Ishikawa (cell line): ENCODE measurements around the gene NHEJ1.

ENCODE experiments used
- CEBPB ChIP-seq: IDR thresholded peaks from 2 replicates; pipeline ENCODE4 v1.6.1; 2012
- CREB1 ChIP-seq: IDR thresholded peaks from 2 replicates; pipeline ENCODE4 v1.6.1; 2012; ENCODE audit warnings: low read depth
- EGR1 ChIP-seq: IDR thresholded peaks from 2 replicates; pipeline ENCODE4 v1.6.1; 2012
- EP300 ChIP-seq: IDR thresholded peaks from 2 replicates; pipeline ENCODE4 v1.6.1; 2012; ENCODE audit warnings: borderline replicate concordance
- FOXM1 ChIP-seq: IDR thresholded peaks from 2 replicates; pipeline ENCODE4 v1.6.1; 2012; ENCODE audit warnings: low read depth, borderline replicate concordance
- MAX ChIP-seq: IDR thresholded peaks from 2 replicates; pipeline ENCODE4 v1.6.1; 2012
- NFIC ChIP-seq: IDR thresholded peaks from 2 replicates; pipeline ENCODE4 v1.6.1; 2012
- RAD21 ChIP-seq: IDR thresholded peaks from 2 replicates; pipeline ENCODE4 v1.6.1; 2012; ENCODE audit warnings: low read depth
- REST ChIP-seq: IDR thresholded peaks from 2 replicates; pipeline ENCODE4 v1.6.1; 2012; ENCODE audit warnings: low read depth, mild to moderate bottlenecking
- TAF1 ChIP-seq: IDR thresholded peaks from 2 replicates; pipeline ENCODE4 v1.6.1; 2012; ENCODE audit warnings: low read depth, mild to moderate bottlenecking
- TCF12 ChIP-seq: IDR thresholded peaks from 2 replicates; pipeline ENCODE4 v1.6.1; 2012; ENCODE audit warnings: low read depth
- USF1 ChIP-seq: IDR thresholded peaks from 2 replicates; pipeline ENCODE4 v1.6.1; 2012
- ZBTB7A ChIP-seq: IDR thresholded peaks from 2 replicates; pipeline ENCODE4 v1.6.1; 2012; ENCODE audit warnings: low read depth

GRCh38 chr2:219131744-219132143 lies 28.9 kb downstream of the NHEJ1 start:
- TF ChIP-seq USF1 (no peak), CEBPB (no peak), REST (no peak), RAD21 (no peak), EP300 (no peak), MAX (no peak), TAF1 (no peak), FOXM1 (no peak), ZBTB7A (no peak), NFIC (no peak), TCF12 (no peak), CREB1 (no peak), EGR1 (no peak)
